Measurements from ENCODE around the gene MTCH2.

DNA sequence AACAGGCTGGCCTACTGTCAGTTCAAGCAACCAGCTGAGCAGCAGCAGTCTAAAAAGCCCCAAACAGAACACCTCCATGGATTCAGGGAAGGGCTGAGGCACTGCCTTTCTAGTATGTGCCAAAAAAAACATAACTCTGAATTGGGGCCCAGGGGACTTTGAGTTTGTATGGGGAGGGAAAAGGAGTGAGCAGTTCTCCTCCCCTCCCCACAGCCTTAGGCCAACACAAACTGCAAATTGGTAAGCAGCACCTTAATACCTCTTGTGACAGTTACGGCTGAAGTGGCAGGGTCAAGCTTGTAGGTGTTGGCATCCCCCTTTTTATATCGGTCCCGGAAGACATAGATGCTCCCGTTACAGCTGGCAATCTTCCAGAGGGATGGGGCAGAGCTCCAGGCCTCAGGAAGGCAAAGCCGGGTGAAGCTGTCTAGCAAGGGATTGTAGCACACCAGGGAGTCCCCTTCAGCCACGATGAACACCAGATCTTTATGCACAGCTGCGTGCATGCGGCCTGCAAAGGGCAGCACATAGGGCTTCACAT, 69.6 kb downstream of the MTCH2 start:
- TF ChIP-seq, protein P1, sequence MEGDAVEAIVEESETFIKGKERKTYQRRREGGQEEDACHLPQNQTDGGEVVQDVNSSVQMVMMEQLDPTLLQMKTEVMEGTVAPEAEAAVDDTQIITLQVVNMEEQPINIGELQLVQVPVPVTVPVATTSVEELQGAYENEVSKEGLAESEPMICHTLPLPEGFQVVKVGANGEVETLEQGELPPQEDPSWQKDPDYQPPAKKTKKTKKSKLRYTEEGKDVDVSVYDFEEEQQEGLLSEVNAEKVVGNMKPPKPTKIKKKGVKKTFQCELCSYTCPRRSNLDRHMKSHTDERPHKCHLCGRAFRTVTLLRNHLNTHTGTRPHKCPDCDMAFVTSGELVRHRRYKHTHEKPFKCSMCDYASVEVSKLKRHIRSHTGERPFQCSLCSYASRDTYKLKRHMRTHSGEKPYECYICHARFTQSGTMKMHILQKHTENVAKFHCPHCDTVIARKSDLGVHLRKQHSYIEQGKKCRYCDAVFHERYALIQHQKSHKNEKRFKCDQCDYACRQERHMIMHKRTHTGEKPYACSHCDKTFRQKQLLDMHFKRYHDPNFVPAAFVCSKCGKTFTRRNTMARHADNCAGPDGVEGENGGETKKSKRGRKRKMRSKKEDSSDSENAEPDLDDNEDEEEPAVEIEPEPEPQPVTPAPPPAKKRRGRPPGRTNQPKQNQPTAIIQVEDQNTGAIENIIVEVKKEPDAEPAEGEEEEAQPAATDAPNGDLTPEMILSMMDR (IDR thresholded peaks at IDR 0.05) = no peak
- TF ChIP-seq POLR2AphosphoS5 (IDR thresholded peaks at IDR 0.05; ENCODE audit: low read depth, low read length) (no peak), TCF7L2 (IDR thresholded peaks at IDR 0.05; ENCODE audit: low read depth, low read length) (no peak)
- TF ChIP-seq, protein P2, sequence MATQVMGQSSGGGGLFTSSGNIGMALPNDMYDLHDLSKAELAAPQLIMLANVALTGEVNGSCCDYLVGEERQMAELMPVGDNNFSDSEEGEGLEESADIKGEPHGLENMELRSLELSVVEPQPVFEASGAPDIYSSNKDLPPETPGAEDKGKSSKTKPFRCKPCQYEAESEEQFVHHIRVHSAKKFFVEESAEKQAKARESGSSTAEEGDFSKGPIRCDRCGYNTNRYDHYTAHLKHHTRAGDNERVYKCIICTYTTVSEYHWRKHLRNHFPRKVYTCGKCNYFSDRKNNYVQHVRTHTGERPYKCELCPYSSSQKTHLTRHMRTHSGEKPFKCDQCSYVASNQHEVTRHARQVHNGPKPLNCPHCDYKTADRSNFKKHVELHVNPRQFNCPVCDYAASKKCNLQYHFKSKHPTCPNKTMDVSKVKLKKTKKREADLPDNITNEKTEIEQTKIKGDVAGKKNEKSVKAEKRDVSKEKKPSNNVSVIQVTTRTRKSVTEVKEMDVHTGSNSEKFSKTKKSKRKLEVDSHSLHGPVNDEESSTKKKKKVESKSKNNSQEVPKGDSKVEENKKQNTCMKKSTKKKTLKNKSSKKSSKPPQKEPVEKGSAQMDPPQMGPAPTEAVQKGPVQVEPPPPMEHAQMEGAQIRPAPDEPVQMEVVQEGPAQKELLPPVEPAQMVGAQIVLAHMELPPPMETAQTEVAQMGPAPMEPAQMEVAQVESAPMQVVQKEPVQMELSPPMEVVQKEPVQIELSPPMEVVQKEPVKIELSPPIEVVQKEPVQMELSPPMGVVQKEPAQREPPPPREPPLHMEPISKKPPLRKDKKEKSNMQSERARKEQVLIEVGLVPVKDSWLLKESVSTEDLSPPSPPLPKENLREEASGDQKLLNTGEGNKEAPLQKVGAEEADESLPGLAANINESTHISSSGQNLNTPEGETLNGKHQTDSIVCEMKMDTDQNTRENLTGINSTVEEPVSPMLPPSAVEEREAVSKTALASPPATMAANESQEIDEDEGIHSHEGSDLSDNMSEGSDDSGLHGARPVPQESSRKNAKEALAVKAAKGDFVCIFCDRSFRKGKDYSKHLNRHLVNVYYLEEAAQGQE (IDR thresholded peaks at IDR 0.05; ENCODE audit: insufficient read depth in 1 of 2, low read depth in 2 of 2, low read length in 1 of 2) = no peak

Measured in Panc1 (cell line).